ENCODE measurements around the gene PRXL2A.

The PRXL2A gene

DNA sequence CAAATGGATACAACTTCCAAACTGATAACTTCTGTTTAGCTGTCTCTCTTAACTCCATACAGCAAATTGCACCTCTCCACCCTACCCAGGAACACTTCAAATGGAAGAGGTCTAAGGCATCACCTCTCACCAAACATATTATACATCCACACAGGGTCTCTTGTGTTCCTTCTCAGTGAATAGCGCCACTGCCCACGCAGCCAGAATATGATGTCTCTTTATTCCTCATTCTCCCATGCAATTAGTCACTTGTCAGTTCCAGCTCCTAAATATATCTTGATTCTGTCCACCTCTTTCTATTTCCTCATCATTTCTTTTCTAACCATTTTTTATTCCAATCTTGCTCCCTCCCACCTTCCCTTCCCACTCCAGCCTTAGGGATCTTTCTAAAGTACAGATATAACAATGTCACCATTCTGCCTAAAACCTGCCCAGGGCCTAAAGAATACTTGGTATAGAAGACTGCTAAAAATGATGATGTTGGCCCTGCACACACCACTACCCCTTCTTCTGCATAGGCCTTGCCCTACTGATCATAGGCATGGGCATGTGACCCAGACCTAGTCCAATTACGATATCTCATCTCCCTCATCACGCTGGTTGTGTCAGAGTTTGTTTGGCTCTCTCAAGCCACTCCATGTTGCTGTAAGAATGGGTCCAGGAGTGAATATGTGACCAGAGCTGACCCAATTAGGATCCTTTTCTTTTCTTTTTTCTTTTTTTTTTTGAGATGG lies 40.0 kb downstream of the PRXL2A start:
- TF ChIP-seq, protein P1, sequence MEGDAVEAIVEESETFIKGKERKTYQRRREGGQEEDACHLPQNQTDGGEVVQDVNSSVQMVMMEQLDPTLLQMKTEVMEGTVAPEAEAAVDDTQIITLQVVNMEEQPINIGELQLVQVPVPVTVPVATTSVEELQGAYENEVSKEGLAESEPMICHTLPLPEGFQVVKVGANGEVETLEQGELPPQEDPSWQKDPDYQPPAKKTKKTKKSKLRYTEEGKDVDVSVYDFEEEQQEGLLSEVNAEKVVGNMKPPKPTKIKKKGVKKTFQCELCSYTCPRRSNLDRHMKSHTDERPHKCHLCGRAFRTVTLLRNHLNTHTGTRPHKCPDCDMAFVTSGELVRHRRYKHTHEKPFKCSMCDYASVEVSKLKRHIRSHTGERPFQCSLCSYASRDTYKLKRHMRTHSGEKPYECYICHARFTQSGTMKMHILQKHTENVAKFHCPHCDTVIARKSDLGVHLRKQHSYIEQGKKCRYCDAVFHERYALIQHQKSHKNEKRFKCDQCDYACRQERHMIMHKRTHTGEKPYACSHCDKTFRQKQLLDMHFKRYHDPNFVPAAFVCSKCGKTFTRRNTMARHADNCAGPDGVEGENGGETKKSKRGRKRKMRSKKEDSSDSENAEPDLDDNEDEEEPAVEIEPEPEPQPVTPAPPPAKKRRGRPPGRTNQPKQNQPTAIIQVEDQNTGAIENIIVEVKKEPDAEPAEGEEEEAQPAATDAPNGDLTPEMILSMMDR (IDR thresholded peaks at IDR 0.05; ENCODE audit: extremely low read depth, insufficient read depth, missing control alignments), result no peak
- DNase-seq (ENCODE audit: low spot score), result no peak
- in situ Hi-C loops (cut with MboI; ENCODE audit: low pct_unique_long_range_greater_than_20kb, low sequenced_read_pairs, unreplicated experiment), result loop anchor here (5.0 kb wide), 1 partner anchor 54 kb away; no protein-coding TSS in a partner anchor

DNA sequence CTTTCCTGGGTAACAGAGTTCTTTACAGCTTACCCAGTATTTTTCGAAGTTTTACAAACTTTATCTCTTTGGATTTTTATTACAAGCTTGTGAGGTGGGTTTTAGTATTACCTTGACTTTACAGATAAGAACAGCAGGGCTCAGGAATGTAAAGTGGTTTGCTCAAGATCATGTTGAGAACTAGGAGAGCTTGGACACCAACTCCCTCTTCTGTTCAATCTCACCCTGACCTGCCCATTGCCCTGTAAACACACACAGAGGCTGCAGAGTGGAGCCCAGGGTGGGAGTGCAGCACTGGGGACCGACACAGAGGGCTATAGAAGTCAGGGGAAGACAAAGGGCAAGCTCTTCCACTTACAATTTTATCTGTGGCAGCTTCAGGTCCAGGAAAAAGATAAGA lies 41.2 kb downstream of the PRXL2A start:
- in situ Hi-C loops (cut with MboI; ENCODE audit: low pct_unique_long_range_greater_than_20kb, low sequenced_read_pairs, unreplicated experiment), result loop anchor here (5.0 kb wide), 1 partner anchor 53 kb away; no protein-coding TSS in a partner anchor
- TF ChIP-seq, protein P1 (IDR thresholded peaks at IDR 0.05; ENCODE audit: extremely low read depth, insufficient read depth, missing control alignments), result no peak
- no peak for DNase-seq (ENCODE audit: low spot score)

DNA sequence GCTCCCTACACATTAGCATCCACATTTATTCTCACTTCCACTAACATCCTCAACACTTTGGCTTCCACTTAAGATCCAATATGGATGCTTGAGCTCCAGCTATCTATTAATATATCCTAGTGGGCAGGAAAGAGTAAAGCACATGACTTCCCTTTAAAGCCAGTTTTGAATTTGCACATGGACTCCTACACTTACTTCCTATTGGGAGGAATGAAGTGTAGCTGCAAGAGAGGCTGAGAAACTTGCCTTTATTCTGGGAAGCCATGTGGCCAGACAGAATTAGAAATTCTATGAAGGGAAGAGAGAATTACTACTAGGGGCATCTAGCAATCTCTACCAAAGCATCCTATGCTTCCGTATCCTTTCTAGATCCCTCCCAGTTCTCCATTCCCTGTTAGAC lies 42.8 kb downstream of the PRXL2A start:
- in situ Hi-C loops (cut with MboI; ENCODE audit: low pct_unique_long_range_greater_than_20kb, low sequenced_read_pairs, unreplicated experiment), result no loop called here

DNA sequence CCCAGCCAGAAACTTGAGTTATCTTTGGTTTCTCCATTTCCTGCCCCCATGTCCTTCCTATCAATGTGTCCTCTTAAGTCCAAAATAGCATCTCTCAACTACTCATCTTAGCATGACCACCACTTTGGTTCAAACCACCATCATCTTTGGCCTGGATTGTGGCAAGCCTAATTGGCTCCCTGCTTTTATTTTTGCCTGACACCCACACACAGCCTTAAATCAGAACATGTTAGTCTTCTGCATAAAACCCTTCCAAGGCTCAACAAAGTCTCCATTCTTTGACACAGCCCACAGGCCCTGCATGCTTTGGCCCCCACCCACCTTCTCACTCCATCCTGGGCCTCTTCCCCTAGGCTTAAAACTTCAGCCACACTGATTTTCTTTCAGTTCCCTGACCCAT lies 43.7 kb downstream of the PRXL2A start:
- in situ Hi-C loops (cut with MboI; ENCODE audit: low pct_unique_long_range_greater_than_20kb, low sequenced_read_pairs, unreplicated experiment), result no loop called here
- DNase-seq (ENCODE audit: low spot score), result no peak
- TF ChIP-seq, protein P1 (IDR thresholded peaks at IDR 0.05; ENCODE audit: extremely low read depth, insufficient read depth, missing control alignments), result no peak

More for the DNA sequence above, 42.8 kb downstream of the PRXL2A start:
- TF ChIP-seq, protein P1 (IDR thresholded peaks at IDR 0.05; ENCODE audit: extremely low read depth, insufficient read depth, missing control alignments), result no peak
- DNase-seq (ENCODE audit: low spot score), result no peak

DNA sequence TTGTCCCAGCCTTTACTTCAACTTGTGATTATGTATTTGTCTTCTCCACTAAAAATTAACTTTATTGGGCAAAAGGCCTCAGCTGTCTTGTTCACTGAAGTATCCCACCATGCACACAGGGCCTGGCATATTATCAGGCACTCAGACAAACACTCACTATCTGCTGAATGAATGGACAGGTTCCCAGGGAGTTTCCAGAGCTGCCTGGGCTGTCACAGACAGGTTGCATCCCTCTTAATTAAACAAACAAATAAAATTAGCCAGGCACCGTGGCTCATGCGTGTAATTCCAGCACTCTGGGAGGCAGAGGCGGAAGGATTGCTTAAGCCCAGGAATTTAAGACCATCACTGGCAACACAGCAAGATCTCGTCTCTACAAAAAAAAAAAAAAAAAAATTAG lies 44.3 kb downstream of the PRXL2A start:
- in situ Hi-C loops (cut with MboI; ENCODE audit: low pct_unique_long_range_greater_than_20kb, low sequenced_read_pairs, unreplicated experiment), result no loop called here
- DNase-seq (ENCODE audit: low spot score), result no peak
- TF ChIP-seq, protein P1 (IDR thresholded peaks at IDR 0.05; ENCODE audit: extremely low read depth, insufficient read depth, missing control alignments), result no peak

DNA sequence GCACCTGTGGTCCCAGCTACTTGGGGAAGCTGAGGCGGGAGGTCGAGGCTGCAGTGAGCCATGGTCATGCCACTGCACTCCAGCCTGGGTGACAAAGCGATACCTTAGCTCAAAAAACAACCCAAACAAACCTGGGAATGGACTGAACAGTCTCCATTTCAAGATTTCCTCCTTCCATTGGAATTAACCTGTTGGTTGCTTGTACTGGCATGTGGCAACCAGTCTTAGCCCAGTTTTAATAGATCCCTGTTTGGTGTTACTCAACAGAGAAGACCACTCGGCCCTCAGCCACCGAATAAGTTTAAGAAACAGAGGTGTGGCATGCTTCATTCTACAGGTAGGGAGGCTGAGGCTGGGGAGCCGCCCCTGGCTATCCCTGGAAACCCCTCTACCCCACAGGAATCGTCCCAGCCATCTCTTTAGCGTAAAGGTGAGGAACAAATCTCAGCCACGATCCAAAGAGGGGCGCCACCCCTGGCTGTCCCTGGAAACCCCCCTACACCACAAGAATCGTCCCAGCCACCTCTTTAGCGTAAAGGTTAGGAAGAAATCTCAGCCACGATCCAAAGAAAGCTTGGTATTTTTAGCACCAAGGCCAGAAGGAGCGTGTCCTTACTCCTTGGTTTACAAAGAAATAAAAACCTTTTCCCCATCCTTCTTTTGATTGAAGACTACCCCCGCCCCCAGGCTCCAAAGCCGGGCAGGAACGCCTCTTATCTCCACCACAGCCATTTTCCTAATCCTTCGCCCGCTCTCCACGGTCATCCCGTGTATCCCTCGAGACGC lies 44.9 kb downstream of the PRXL2A start:
- in situ Hi-C loops (cut with MboI; ENCODE audit: low pct_unique_long_range_greater_than_20kb, low sequenced_read_pairs, unreplicated experiment), result no loop called here

More for the DNA sequence above, 44.9 kb downstream of the PRXL2A start:
- TF ChIP-seq, protein P1 (IDR thresholded peaks at IDR 0.05; ENCODE audit: extremely low read depth, insufficient read depth, missing control alignments), result no peak
- DNase-seq (ENCODE audit: low spot score), result no peak

Measured in GM13977 (cell line).